ENCODE data around the gene GAS7.
A peak's percentile ranks its signal among the peaks of the same experiment; 100 is the strongest.

The GAS7 gene

GRCh38 chr17:9907131-9907530, 291.3 kb downstream of the GAS7 start:
- no peak for DNase-seq

- DNase-seq = no peak
Observed at GRCh38 chr17:9906616-9907015, 291.8 kb downstream of the GAS7 start.

- peak; percentile 22 for DNase-seq
Observed at GRCh38 chr17:9905902-9906301, 292.5 kb downstream of the GAS7 start.

GRCh38 chr17:9905078-9905415, 293.4 kb downstream of the GAS7 start, which contains the start of gene RCVRN:
RCVRN (minus strand) TSS chr17:9905271; CDS start chr17:9905180, 91 bp downstream.
- DNase-seq = no peak

GRCh38 chr17:9904277-9905077, 293.9 kb downstream of the GAS7 start:
- no peak for DNase-seq

- DNase-seq = no peak
Observed at GRCh38 chr17:9902120-9902519, 296.3 kb downstream of the GAS7 start.

GRCh38 chr17:9900784-9901183, 297.6 kb downstream of the GAS7 start:
- DNase-seq = no peak

- DNase-seq = no peak
Observed at GRCh38 chr17:9900044-9900594, 298.3 kb downstream of the GAS7 start.

GRCh38 chr17:9899280-9900043, 298.9 kb downstream of the GAS7 start:
- DNase-seq = no peak

GRCh38 chr17:9898812-9899211, 299.6 kb downstream of the GAS7 start:
- no peak for DNase-seq

GRCh38 chr17:9897372-9897968, 300.9 kb downstream of the GAS7 start:
- DNase-seq = no peak

GRCh38 chr17:9895923-9896322, 302.5 kb downstream of the GAS7 start:
- peak; percentile 25 for DNase-seq

- no peak for DNase-seq
Observed at GRCh38 chr17:9894231-9894630, 304.2 kb downstream of the GAS7 start.

- no peak for DNase-seq
Observed at GRCh38 chr17:9893411-9894012, 304.9 kb downstream of the GAS7 start.

GRCh38 chr17:9890124-9890523, 308.3 kb downstream of the GAS7 start:
- DNase-seq = peak; percentile 51

- no peak for DNase-seq
Observed at GRCh38 chr17:9887508-9887907, 310.9 kb downstream of the GAS7 start.

- peak; percentile 64 for DNase-seq
Observed at GRCh38 chr17:9886141-9886930, 312.1 kb downstream of the GAS7 start.

GRCh38 chr17:9883451-9883850, 315.0 kb downstream of the GAS7 start:
- no peak for DNase-seq

GRCh38 chr17:9880582-9880999, 317.8 kb downstream of the GAS7 start:
- peak; percentile 91 for DNase-seq

- DNase-seq = peak; percentile 72
Observed at GRCh38 chr17:9878786-9879525, 319.4 kb downstream of the GAS7 start.

- DNase-seq = no peak
Observed at GRCh38 chr17:9878356-9878755, 320.1 kb downstream of the GAS7 start.
